Muscle layer of colon (tissue), 2 donors: ENCODE results near the gene TEKT2.

Experiments
- H3K27ac ChIP-seq: one replicate; pipeline ENCODE4 v1.7.0; 2013; ENCODE audit warnings: low read depth, mild to moderate bottlenecking, low read length, moderate library complexity
- H3K27me3 ChIP-seq, 2 donors: one replicate each; pipeline ENCODE4 v1.7.0; 2013; ENCODE audit warnings: low read length in 2 of 2, mild to moderate bottlenecking in 2 of 2; ENCODE audit not compliant: insufficient read depth in 2 of 2, control insufficient read depth in 1 of 2
- H3K36me3 ChIP-seq: one replicate; pipeline ENCODE4 v1.7.0; 2013; ENCODE audit warnings: mild to moderate bottlenecking, low read length; ENCODE audit not compliant: insufficient read depth
- H3K4me1 ChIP-seq: one replicate; pipeline ENCODE4 v1.7.0; 2013; ENCODE audit warnings: mild to moderate bottlenecking, low read length; ENCODE audit not compliant: insufficient read depth
- H3K4me3 ChIP-seq, 2 donors: one replicate each; pipeline ENCODE4 v1.7.0; 2013; ENCODE audit warnings: low read length in 2 of 2, low read depth in 1 of 2, mild to moderate bottlenecking in 1 of 2, moderate library complexity in 1 of 2
- H3K9ac ChIP-seq: one replicate; pipeline ENCODE4 v1.7.0; 2013; ENCODE audit warnings: low read length
- H3K9me3 ChIP-seq: one replicate; pipeline ENCODE4 v1.7.0; 2013; ENCODE audit warnings: mild to moderate bottlenecking, low read length
- donor health status: abdominal sarcoma.
- donor health status: Adenocarcinoma of cecum.

TEKT2 gene

DNA sequence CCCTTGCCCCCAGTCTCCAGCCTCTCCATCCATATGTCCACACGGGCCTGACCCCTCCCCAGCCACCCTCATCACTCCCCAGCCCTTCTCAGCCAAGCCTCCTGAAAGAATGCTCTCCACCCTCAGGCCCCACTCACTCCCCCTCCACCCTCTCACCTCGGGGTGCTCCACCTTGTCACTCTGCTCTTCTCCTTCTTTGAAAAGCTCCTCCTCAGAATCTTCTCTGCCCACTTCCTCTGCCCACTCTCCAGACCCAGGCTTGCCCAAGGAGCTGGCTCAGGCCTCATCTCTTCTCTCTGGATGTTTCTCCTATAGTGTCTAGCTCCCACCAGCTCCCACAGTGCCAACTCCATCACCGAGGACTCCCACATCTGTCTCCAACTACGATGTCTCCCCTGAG, 27.3 kb downstream of the TEKT2 start:
- Histone ChIP-seq H3K36me3 (no peaks in the 10 kb centered on the region), H3K27ac (no peak overlapping the region), H3K4me1 (peaks cover 9% of the 10 kb centered on the region), H3K27me3 (no peaks in the 10 kb centered on the region), H3K4me3 (no peak overlapping the region), H3K9ac (no peak overlapping the region), H3K9me3 (no peaks in the 10 kb centered on the region)

DNA sequence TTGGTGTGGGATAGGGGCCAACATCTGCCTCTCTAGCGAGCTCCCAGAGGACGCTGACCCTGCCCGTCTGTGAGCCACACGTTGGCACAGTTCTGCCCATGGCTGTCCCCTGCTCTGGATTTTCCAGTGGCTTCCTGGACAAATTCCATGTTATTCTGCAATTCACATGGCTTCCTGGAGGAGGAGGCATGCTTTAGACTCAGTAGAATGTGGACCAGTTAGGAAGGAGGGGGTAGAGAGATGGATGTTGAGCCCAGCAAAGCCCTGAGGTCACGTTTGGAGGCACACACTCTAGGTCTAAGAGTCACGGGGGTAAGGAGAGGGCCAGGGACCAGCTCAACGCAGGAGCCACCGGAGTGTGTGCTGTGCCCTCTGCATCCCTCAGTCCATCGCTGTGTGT, 28.9 kb downstream of the TEKT2 start:
- Histone ChIP-seq H3K27me3 (no peaks in the 10 kb centered on the region), H3K9me3 (no peaks in the 10 kb centered on the region), H3K9ac (no peak overlapping the region), H3K27ac (no peak overlapping the region), H3K4me3 (no peak overlapping the region), H3K36me3 (no peaks in the 10 kb centered on the region), H3K4me1 (peaks cover 14% of the 10 kb centered on the region)

DNA sequence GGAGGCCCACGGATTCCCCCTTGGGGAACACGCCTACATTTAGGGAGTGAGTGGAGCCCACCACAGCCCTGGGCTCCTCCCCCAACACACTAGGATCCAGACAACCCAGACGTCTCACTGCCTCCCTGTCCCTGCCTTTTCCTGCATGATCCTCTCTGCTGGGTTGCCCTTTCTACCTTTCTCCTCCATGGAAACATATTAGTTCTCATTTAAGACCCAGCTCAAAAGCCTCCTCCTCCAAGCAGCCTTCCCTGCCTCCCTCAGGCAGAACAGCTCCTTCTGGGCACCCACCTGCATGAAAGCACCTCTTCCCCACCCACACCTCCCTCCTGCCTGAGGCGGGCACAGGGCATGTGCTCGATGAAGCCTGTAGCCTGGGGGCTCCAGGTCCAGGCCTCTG, 30.5 kb downstream of the TEKT2 start:
- no peaks in the 10 kb centered on the region for H3K36me3 ChIP-seq
- H3K9me3 ChIP-seq: no peaks in the 10 kb centered on the region
- no peak overlapping the region for H3K9ac ChIP-seq
- no peak overlapping the region for H3K27ac ChIP-seq
- H3K4me3 ChIP-seq: no peak overlapping the region
- peaks cover 14% of the 10 kb centered on the region for H3K4me1 ChIP-seq
- H3K27me3 ChIP-seq: no peaks in the 10 kb centered on the region

DNA sequence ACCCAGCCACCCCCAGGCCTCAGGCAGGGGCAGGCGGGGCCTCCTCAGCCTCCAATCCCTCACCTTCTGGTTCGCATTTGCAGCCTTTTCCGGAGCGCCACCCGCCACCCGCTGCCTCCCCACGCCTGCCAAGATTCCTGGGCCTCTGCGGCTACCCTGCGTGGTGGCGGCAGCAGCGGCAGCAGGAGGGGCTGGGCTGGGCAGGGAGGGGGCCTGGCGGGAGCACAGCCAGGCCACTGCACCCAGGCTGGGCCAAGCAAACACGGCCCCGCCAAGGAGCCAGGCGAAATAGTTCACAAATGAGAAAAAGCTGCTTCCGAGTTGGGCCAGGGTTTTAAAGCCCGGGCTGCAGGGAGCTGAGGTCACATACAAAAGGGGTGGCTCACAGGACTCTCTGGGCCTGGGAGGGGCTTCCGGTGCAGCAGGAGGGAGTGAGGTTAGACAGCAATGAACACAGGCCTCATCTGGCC, 31.3 kb downstream of the TEKT2 start:
- Histone ChIP-seq H3K27me3 (no peaks in the 10 kb centered on the region), H3K9ac (no peak overlapping the region), H3K27ac (peak overlapping the region; percentile 63), H3K4me1 (peaks cover 14% of the 10 kb centered on the region), H3K36me3 (no peaks in the 10 kb centered on the region), H3K9me3 (no peaks in the 10 kb centered on the region), H3K4me3 (no peak overlapping the region)

DNA sequence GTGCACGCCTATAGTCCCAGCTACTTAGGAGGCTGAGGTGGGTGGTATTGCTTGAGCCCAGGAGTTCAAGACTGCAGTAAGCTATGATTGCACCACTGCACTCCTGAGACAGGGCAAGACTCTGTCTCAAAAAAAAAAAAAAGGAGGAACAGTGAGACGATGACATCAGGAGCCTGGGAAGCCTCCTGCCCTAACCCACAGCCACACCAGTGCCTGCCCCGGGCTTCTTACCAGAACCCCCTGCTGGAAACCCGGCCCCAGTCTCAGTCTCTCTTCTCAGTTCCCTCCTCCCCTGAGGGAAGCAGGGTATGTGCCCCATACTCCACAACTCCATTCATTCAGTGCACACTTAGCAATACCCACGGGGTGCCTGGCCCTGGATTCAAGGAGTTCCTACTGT, 32.0 kb downstream of the TEKT2 start:
- H3K4me3 ChIP-seq: no peak overlapping the region
- no peaks in the 10 kb centered on the region for H3K9me3 ChIP-seq
- H3K27me3 ChIP-seq: no peaks in the 10 kb centered on the region
- no peak overlapping the region for H3K9ac ChIP-seq
- H3K27ac ChIP-seq: no peak overlapping the region
- no peaks in the 10 kb centered on the region for H3K36me3 ChIP-seq
- H3K4me1 ChIP-seq: peaks cover 14% of the 10 kb centered on the region

DNA sequence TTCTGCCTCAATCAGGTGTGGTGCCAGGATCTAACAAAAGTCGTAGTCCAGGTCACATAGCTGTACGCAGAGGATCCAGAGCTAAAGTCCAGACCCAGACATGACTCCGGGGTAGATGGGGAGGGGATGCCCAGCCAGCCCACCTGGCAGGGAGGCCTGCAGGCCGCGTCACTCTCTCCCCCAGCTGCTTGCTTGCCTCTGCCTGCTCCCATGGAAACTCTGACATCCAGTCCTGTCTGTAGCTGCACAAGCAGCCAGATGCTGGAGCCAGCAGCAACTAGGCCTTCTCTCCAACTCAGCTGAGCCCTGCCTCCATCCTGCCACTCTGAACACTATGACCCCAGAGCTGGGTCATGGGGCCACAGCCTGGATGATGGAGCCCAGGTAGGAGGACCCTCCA, 33.0 kb downstream of the TEKT2 start:
- Histone ChIP-seq H3K9ac (no peak overlapping the region), H3K27ac (no peak overlapping the region), H3K36me3 (no peaks in the 10 kb centered on the region)

DNA sequence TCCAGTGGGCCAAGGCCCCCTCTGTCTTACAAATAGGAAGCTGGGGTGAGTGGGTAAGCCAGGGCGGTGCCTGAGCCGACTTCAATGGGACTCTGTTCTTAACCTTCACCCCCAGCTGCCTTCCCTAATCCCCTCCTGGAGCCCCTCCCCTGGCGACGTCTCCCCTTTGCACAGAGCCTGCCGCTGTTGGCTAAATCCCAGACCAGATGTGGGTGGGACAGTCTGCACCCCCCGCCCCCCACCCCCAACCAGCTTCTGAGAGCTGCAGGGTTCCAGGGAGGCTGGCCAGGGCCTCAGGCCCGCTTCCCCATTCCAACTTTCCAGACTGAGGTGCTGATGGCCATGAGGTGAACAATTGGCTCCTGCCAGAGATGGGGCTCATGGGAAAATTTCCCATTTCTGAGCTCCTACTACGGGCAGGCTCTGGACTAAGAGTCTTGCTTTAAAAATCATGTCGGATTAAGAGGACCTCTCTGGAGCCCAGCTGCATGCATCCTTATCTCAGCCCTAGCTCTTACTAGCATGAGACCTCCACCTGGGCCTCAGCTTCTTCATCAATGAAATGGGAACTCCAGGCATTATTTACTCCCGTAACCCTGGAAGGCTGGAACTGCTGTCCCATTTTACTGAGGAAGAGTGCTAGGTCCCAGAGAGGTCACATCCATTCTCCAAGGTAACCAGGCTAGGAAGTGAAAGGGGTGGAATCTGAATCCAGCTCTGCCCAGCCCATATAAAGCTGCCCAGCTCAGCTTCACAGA, 34.7 kb downstream of the TEKT2 start:
- Histone ChIP-seq H3K9ac (no peak overlapping the region), H3K4me3 (no peak overlapping the region), H3K27ac (no peak overlapping the region), H3K36me3 (no peaks in the 10 kb centered on the region), H3K9me3 (no peaks in the 10 kb centered on the region), H3K27me3 (no peaks in the 10 kb centered on the region), H3K4me1 (peaks cover 14% of the 10 kb centered on the region)

More for the DNA sequence above, 33.0 kb downstream of the TEKT2 start:
- no peaks in the 10 kb centered on the region for H3K9me3 ChIP-seq
- peaks cover 14% of the 10 kb centered on the region for H3K4me1 ChIP-seq
- no peaks in the 10 kb centered on the region for H3K27me3 ChIP-seq
- no peak overlapping the region for H3K4me3 ChIP-seq

DNA sequence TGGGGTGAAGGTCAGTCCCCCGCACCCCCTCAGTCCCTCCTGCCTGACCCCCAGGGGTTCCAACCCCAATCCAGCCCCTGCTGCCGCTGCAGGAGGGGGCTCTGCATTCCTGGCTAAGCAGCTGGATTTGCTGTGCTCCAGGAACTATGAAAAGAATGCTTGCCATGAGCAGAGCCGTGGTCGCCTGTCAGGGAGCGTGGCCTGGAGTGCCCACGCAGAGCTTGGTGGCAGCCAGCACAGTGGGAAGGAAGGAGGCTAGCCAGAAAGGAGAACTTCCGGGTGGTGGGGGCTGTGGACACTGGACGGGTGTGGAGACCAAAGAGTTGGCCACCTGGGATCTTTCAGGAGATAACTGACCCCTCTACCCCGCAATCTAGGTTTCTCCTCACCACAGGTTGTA, 35.6 kb downstream of the TEKT2 start:
- Histone ChIP-seq H3K36me3 (no peaks in the 10 kb centered on the region), H3K27ac (no peak overlapping the region), H3K9me3 (no peaks in the 10 kb centered on the region), H3K9ac (no peak overlapping the region), H3K4me3 (no peak overlapping the region), H3K27me3 (no peaks in the 10 kb centered on the region), H3K4me1 (peaks cover 14% of the 10 kb centered on the region)

DNA sequence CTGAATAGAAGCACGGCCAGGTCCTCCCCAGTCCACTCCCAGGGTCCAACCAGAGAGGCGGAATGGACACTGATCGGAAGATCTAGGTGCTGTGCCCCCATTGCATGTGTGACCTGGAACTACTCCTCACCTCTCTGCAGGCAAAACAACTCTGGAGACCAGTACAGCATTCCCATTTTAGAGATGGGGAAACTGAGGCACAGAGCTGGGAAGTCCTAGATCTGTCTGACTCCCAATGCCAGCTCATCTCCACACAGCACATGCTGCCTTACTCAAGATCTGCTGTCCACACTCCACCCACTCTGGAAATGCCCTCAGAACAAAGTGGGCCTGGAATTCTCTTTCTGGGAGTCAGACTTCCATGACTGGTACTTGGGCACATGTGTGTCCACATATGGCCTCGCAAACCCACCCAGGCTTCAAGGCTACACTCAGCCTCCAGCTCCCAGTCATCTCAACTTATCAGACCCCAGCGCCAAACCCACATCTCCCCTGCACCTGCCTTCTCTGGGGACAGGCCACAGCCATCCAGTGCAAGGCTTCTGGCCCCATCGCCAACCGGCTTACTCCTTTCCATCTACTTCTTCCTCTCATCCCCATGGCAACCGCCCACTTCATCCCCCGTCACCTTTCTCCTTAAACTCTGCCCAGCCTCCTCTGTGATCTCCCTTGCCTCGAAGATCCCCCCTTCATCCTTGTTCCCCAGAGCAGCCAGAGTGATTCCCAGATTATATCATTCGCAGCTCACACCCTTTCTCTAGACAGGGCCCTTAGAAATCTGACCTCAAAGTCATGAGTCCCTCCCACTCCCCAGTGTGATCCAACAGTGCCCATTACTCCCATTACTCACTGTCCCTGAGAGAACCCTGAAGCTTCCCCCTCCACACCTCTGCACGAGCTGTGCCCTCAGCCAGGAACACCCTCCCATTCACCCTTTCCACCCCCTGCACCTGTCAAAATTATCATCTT, 38.5 kb downstream of the TEKT2 start:
- H3K9ac ChIP-seq: no peak overlapping the region
- H3K4me3 ChIP-seq: no peak overlapping the region
- H3K4me1 ChIP-seq: no peaks in the 10 kb centered on the region
- no peaks in the 10 kb centered on the region for H3K9me3 ChIP-seq
- H3K36me3 ChIP-seq: no peaks in the 10 kb centered on the region
- no peaks in the 10 kb centered on the region for H3K27me3 ChIP-seq
- no peak overlapping the region for H3K27ac ChIP-seq

DNA sequence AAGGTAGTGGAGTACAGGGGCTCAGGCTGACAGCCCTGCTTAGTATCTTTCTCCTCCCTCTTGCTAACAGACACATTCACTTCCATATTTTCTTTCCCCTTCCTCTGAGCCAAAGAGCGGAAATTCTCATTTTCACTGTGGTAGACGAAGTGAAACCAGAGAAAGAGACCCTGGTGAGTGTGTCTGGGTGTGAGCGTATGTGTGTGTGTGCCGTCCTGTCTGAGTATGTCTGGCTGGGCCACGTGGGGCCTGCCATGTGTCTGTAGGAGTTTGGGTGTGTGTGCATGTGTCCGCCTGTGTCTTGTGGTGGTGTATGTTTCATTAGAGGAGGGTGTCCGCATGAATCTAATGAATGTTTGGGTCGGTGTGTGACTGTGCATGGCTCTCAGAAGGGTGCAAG, 39.5 kb downstream of the TEKT2 start:
- Histone ChIP-seq H3K4me1 (no peaks in the 10 kb centered on the region), H3K36me3 (no peaks in the 10 kb centered on the region), H3K27ac (no peak overlapping the region), H3K4me3 (no peak overlapping the region), H3K9ac (no peak overlapping the region), H3K9me3 (no peaks in the 10 kb centered on the region), H3K27me3 (no peaks in the 10 kb centered on the region)

DNA sequence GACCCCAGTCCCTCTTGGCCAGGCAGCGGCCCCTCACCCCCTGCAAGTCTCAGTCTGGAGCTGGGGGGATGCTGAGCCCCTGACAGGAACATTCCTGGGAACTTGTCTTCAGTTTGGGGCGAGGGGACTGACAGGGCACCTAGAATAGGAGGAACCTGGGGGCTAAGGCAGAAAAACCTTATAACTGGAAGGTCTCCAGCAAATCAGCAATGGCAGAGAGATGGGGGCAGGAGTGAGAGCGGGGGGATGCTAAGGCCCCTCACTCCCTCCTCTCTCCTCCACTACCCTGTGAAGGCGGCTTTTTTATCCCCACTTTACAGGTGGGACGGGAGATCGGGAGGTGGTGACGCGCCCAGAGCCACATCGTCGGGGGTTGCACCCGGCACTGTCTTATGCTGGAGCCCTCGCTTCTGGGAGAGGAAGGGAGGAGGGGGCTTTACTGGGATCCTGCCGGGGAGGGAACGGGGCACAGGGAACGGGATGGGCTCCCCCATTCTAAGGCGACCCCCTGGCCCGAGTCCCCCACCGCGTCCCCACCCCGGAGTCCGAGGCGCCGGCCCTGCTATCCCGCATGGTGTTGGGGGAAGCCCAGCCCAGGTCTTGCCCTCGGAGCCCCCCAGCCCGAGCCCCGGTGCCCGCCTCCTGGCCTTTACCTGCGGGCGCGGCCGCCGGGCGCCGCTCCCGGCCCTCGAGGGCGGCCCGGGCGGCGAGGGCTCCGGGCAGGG, 40.7 kb downstream of the TEKT2 start:
- Histone ChIP-seq H3K4me3 (no peak overlapping the region), H3K27ac (no peak overlapping the region), H3K9me3 (no peaks in the 10 kb centered on the region), H3K9ac (no peak overlapping the region), H3K27me3 (no peaks in the 10 kb centered on the region), H3K4me1 (no peaks in the 10 kb centered on the region), H3K36me3 (no peaks in the 10 kb centered on the region)
